ENCODE results near the gene METTL21A.
"Not testable (repeated sequence)": the region's sequence is repeated elsewhere in the genome, so short reads cannot be mapped to it uniquely, and the experiment has no call there.

Gene METTL21A

DNA sequence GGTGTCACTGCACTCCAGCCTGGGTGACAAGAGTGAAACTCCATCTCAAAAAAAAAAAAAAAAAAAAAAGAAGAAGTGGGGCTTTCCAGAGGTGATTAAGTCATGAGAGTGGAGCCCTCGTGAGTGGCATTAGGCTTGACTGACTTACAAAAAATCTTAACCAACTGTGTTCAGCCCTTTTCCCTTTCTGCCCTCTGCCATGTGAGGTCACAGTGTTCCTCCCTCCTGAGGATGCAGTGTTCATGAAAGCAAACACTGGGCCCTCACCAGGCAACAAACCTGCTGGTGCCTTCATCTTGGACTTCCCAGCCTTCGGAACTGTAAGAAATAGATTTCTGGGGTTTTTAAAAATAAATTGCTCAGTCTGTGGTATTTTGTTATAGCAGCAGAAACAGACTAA lies 37.0 kb upstream of the METTL21A start:
- H3K27ac ChIP-seq: no peak overlapping the region
- TF ChIP-seq, protein P1, sequence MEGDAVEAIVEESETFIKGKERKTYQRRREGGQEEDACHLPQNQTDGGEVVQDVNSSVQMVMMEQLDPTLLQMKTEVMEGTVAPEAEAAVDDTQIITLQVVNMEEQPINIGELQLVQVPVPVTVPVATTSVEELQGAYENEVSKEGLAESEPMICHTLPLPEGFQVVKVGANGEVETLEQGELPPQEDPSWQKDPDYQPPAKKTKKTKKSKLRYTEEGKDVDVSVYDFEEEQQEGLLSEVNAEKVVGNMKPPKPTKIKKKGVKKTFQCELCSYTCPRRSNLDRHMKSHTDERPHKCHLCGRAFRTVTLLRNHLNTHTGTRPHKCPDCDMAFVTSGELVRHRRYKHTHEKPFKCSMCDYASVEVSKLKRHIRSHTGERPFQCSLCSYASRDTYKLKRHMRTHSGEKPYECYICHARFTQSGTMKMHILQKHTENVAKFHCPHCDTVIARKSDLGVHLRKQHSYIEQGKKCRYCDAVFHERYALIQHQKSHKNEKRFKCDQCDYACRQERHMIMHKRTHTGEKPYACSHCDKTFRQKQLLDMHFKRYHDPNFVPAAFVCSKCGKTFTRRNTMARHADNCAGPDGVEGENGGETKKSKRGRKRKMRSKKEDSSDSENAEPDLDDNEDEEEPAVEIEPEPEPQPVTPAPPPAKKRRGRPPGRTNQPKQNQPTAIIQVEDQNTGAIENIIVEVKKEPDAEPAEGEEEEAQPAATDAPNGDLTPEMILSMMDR (IDR thresholded peaks at IDR 0.05): no peak
- no peak for TF ChIP-seq ZFX (IDR thresholded peaks at IDR 0.05; ENCODE audit: borderline replicate concordance)

DNA sequence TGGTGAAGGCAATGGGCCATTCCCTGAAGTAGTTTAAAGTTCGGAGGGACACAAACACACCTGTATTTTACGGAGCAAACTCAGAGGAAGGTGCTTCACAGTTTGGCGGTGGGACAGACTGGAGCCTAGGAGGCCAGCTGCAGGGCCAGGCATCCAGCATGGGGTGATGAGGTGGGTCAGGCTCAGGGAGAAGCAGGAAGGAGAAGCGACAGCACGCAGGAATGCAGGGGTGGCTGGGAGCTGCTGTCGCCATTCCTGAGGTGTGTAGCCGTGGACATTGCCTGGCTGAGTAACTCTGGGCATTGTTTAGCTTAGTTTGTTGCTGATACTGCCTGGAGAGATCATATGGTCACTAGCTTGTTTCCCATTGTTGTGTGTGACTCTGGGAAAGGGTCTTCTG lies 35.8 kb upstream of the METTL21A start:
- TF ChIP-seq, protein P1 (IDR thresholded peaks at IDR 0.05): no peak
- TF ChIP-seq ZFX (IDR thresholded peaks at IDR 0.05; ENCODE audit: borderline replicate concordance): no peak
- H3K27ac ChIP-seq: no peak overlapping the region

- H3K27ac ChIP-seq: no peak overlapping the region
- TF ChIP-seq, protein P1 (IDR thresholded peaks at IDR 0.05): no peak
- no peak for TF ChIP-seq ZFX (IDR thresholded peaks at IDR 0.05; ENCODE audit: borderline replicate concordance)
Measured at GRCh38 chr2:207658156-207658555, 33.0 kb upstream of the METTL21A start.

- TF ChIP-seq ZFX (IDR thresholded peaks at IDR 0.05; ENCODE audit: borderline replicate concordance): no peak
- TF ChIP-seq, protein P1 (IDR thresholded peaks at IDR 0.05): no peak
- no peak overlapping the region for H3K27ac ChIP-seq
Measured at GRCh38 chr2:207655000-207655399, 29.8 kb upstream of the METTL21A start.

DNA sequence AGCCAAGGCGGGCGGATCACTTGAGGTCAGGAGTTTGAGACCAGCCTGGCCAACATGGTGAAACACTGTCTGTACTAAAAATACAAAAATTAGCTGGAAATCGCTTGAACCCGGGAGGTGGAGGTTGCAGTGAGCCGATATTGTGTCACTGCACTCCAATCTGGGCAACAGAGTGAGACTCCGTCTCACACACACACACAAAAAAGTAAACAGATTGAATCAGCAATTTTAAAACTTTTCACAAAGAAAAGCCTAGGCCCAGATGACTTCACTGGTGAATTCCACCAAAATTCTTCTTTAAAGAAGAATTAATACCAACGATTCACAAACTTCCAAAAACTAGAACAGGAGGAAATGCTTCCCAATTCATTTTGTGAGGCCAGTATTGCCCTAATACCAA lies 21.4 kb upstream of the METTL21A start:
- H3K27ac ChIP-seq: not testable (repeated sequence)

DNA sequence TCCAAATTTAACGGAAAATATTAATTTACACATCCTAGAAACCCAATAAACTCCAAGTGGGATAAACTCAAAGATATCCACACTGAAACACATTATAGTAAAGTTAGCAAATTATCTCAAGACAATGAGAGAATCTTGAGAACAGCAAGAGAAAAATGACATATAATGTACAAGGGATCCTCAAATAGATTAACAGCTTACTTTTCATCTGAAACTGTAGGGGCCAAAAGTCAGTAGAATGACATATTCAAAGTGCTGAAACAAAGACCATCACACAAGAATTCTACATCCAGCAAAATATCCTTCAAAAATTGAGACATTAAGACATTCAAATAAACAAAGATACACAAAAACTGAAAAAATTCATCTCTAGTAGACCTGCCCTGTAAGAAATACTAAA lies 18.7 kb upstream of the METTL21A start:
- TF ChIP-seq, protein P1 (IDR thresholded peaks at IDR 0.05): no peak
- no peak for TF ChIP-seq ZFX (IDR thresholded peaks at IDR 0.05; ENCODE audit: borderline replicate concordance)
- no peak overlapping the region for H3K27ac ChIP-seq

- TF ChIP-seq ZFX (IDR thresholded peaks at IDR 0.05; ENCODE audit: borderline replicate concordance): no peak
- TF ChIP-seq, protein P1 (IDR thresholded peaks at IDR 0.05): no peak
- H3K27ac ChIP-seq: no peak overlapping the region
Measured at GRCh38 chr2:207640661-207641060, 15.5 kb upstream of the METTL21A start.

GRCh38 chr2:207640160-207640559 lies 15.0 kb upstream of the METTL21A start:
- no peak overlapping the region for H3K27ac ChIP-seq
- TF ChIP-seq, protein P1 (IDR thresholded peaks at IDR 0.05): no peak
- no peak for TF ChIP-seq ZFX (IDR thresholded peaks at IDR 0.05; ENCODE audit: borderline replicate concordance)

DNA sequence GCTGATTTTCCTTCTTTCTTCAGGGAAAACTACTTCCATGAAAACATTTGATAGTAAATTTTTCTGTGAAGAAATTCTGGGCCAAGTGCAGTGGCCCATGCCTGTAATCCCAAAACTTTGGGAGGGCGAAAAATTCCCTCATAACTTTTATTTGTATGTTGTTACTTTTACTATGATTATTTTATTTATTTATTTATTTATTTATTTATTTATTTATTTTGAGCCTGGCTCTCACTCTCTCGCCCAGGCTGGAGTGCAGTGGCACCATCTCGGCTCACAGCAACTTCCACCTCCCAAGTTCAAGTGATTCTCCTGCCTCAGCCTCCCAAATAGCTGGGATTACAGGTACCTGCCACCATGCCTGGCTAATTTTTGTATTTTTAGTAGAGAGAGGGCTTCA lies 14.1 kb upstream of the METTL21A start:
- H3K27ac ChIP-seq: not testable (repeated sequence)
